ENCODE results near the gene IP6K1.

Gene IP6K1

DNA sequence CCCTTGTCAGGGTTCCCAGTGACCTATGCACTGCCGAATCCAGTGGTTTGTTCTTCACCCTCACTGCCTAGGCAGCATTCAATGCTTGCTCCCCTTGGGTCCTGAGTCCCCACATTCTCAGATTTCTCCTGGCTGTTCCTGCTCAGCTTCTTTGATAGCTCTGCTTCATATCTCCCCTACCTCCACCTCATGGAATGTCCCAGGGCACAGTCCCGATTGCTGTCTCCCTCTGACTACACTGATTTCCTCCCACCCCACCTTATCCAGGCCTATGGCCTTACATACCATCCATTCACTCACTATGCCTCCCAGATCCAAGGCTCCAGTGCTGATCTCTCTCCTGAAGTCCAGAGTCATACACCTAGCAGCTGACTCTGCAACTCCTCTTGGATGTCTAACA is 14.8 kb upstream of the IP6K1 start:
- TF ChIP-seq, protein P1, sequence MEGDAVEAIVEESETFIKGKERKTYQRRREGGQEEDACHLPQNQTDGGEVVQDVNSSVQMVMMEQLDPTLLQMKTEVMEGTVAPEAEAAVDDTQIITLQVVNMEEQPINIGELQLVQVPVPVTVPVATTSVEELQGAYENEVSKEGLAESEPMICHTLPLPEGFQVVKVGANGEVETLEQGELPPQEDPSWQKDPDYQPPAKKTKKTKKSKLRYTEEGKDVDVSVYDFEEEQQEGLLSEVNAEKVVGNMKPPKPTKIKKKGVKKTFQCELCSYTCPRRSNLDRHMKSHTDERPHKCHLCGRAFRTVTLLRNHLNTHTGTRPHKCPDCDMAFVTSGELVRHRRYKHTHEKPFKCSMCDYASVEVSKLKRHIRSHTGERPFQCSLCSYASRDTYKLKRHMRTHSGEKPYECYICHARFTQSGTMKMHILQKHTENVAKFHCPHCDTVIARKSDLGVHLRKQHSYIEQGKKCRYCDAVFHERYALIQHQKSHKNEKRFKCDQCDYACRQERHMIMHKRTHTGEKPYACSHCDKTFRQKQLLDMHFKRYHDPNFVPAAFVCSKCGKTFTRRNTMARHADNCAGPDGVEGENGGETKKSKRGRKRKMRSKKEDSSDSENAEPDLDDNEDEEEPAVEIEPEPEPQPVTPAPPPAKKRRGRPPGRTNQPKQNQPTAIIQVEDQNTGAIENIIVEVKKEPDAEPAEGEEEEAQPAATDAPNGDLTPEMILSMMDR (conservative IDR thresholded peaks at IDR 0.05) = no peak
- H3K27ac ChIP-seq = no peak overlapping the region

- no peak within 1 kb of the TSS for H3K27ac ChIP-seq
- TF ChIP-seq, protein P1 (conservative IDR thresholded peaks at IDR 0.05) = no peak
These were observed 13.4 kb upstream of the IP6K1 start, which contains the start of gene CDHR4 for GRCh38 chr3:49799761-49800160. Gene CDHR4, minus strand, starts transcription at chr3:49799873. Its CDS starts 61 bp downstream, at chr3:49799812.

DNA sequence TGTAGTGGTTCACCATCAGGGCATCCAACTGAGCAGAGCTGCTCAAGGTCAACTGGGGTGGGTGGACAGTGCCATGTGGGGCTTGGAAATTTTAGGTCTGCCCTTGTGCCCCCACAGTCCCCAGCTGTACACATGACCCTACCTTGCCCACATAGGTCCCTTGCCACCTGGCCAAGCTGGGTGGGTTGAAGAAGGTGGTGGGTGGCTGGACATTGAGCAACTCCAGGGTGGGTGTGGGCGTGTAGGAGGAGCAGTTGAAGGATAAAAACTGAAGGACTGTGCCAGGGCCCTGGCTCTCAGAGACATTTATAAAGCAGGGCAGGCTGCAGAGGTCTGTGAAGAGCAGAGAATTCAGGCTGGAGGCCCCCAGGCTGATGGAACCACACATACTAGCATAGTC is 12.8 kb upstream of the IP6K1 start:
- H3K27ac ChIP-seq = no peak overlapping the region
- TF ChIP-seq, protein P1 (conservative IDR thresholded peaks at IDR 0.05) = no peak

GRCh38 chr3:49794926-49795905 is 8.9 kb upstream of the IP6K1 start:
- no peak overlapping the region for H3K27ac ChIP-seq
- TF ChIP-seq, protein P1 (conservative IDR thresholded peaks at IDR 0.05) = no peak

DNA sequence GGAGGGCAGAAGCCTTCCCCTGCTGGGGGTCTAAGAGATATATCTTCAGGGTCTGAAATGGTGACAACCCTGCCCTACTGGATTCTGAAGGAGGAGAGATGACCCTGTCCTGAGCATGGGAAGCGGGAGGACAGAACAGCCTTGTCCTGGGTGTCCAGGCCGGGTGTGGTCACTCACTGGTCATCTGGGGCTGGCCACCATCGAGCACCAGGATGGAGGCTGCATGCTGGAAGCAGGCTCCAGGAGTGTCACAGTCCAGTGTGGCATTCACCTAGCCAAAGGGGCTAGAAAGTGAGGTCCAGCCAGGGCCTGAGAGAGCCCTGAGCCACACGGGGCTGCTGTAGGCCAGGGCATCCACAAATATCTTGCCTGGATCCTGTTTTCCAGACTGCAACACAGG is 8.1 kb upstream of the IP6K1 start:
- H3K27ac ChIP-seq = no peak overlapping the region
- TF ChIP-seq, protein P1 (conservative IDR thresholded peaks at IDR 0.05) = no peak

DNA sequence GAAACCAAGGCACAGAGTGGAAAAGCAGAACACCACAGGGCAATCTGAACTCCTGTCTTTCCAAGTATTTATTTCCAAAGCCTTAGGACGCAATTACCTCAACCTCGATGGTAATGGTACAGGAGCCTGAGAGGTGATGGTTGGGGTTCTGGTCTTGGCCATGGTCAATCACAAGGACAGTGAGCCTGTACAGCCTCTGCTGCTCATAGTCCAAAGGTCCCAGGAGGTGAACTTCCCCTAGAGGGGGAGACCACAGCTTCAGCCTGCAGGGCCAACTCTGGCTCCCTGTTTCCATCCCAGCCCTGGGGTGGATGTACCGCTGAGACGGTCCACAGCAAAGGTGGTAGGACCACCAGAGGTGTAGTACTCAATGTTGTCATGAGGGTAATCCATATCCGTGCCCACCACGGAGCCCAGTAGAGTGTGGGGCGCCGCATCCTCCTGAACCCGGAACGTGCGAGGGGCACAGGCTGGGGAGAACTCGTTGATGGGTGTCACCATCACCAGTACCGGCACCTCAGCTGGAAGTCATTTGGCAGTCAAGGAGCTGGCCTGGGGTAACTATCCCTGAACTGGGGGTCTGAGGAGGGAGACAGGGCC is 7.2 kb upstream of the IP6K1 start:
- no peak overlapping the region for H3K27ac ChIP-seq
- TF ChIP-seq, protein P1 (conservative IDR thresholded peaks at IDR 0.05) = no peak

DNA sequence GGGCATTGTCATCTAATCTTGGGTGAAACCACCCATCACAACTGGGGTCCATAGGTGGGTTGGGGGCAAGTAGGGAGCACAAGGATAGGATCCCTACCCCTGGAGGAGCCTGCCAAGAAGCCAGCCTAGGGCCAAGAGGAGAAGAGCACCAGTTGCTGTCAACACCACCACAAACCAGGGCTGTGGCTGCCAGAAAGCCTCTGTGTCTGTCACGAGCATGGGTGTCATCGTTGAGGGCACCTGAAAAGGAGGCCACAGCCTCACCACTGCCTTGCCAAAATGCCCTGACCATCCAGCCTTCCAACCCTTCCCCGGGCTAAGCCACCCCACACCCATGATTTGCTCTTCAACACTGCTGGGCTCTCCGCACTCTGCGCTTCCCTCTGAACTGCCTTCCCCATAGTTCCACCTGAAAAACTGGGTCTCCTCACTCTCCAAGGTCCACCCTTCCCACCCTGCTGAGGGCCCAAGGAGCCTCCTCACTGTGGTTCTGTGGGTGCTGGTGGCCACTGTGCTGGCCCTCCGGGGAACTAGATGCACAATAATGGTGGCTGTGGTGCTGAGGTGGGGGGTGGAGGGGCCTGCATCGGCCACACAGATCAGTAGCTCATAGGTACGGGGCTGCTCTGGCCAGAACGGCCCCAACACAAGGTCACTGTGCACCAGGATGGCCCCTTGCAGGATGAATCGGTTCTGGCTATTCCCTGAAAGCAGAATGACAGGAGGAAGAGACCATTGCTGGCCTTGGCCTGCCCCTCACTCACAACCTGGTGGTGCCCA is 6.2 kb upstream of the IP6K1 start:
- TF ChIP-seq, protein P1 (conservative IDR thresholded peaks at IDR 0.05) = no peak
- no peak overlapping the region for H3K27ac ChIP-seq

Measured in VCaP (cell line).